HG03354 (cell line): Measurements from ENCODE around the gene CNIH3.
"Not testable (repeated sequence)": the region's sequence is repeated elsewhere in the genome, so short reads cannot be mapped to it uniquely, and the experiment has no call there.

Experiments used
- ATAC-seq: cut with Tn5 transposase; IDR thresholded peaks from one replicate; pipeline ENCODE4 v1.9.1; 2021; ENCODE audit warnings: mild to moderate bottlenecking; ENCODE audit not compliant: unreplicated experiment, poor library complexity, severe bottlenecking

CNIH3 gene

GRCh38 chr1:224615861-224616755 is at the start of gene CNIH3:
Gene CNIH3, plus strand, starts transcription at chr1:224616317. Its CDS starts 858 bp downstream, at chr1:224617175.
- ATAC-seq, result peak; percentile 51

- not testable (repeated sequence) for ATAC-seq
Observed at GRCh38 chr1:224566492-224566891, 49.6 kb upstream of the CNIH3 start.

- ATAC-seq, result no peak
Observed at GRCh38 chr1:224569276-224569675, 46.8 kb upstream of the CNIH3 start.

GRCh38 chr1:224571975-224572374 is 44.1 kb upstream of the CNIH3 start:
- ATAC-seq, result not testable (repeated sequence)

- ATAC-seq, result no peak
Observed at GRCh38 chr1:224579526-224579925, 36.6 kb upstream of the CNIH3 start.

GRCh38 chr1:224580006-224580405 is 36.1 kb upstream of the CNIH3 start:
- ATAC-seq, result no peak

- ATAC-seq, result no peak
Observed at GRCh38 chr1:224582041-224582440, 34.1 kb upstream of the CNIH3 start.

GRCh38 chr1:224583774-224584173 is 32.3 kb upstream of the CNIH3 start:
- ATAC-seq, result no peak

- ATAC-seq, result no peak
Observed at GRCh38 chr1:224585051-224585450, 31.1 kb upstream of the CNIH3 start.

GRCh38 chr1:224587051-224587450 is 29.1 kb upstream of the CNIH3 start:
- no peak for ATAC-seq

GRCh38 chr1:224588515-224588914 is 27.6 kb upstream of the CNIH3 start:
- no peak for ATAC-seq

- no peak for ATAC-seq
Observed at GRCh38 chr1:224589006-224589405, 27.1 kb upstream of the CNIH3 start.

- no peak for ATAC-seq
Observed at GRCh38 chr1:224591326-224591725, 24.8 kb upstream of the CNIH3 start.

- peak; percentile 54 for ATAC-seq
Observed at GRCh38 chr1:224592636-224593582, 23.2 kb upstream of the CNIH3 start.

- ATAC-seq, result no peak
Observed at GRCh38 chr1:224594360-224594759, 21.8 kb upstream of the CNIH3 start.

GRCh38 chr1:224594851-224595250 is 21.3 kb upstream of the CNIH3 start:
- ATAC-seq, result no peak

- ATAC-seq, result no peak
Observed at GRCh38 chr1:224605482-224606181, 10.5 kb upstream of the CNIH3 start.

GRCh38 chr1:224607188-224608148 is 8.6 kb upstream of the CNIH3 start:
- ATAC-seq, result no peak

- ATAC-seq, result no peak
Observed at GRCh38 chr1:224609333-224609732, 6.8 kb upstream of the CNIH3 start.
